Measurements from ENCODE around the gene GRID2IP. TPM values are rescaled to one million over a fixed set of nuclear protein-coding genes. Genes with fewer than 3 reads are reported as not detected.
"Not testable (repeated sequence)": the region's sequence is repeated elsewhere in the genome, so short reads cannot be mapped to it uniquely, and the experiment has no call there.

GRID2IP gene
- total and polyA plus RNA-seq, 2 of the 13 experiments (the other 11 are each of a cell fraction or from before 2014, with no cell fraction given): 0.03 TPM; not detected in 1

GRCh38 chr7:6460303-6460702 lies 91.0 kb downstream of the GRID2IP start (continued):
- TF ChIP-seq ZKSCAN5 (CRISPR knock-in tag; IDR thresholded peaks at IDR 0.05) (no peak), ERF (CRISPR knock-in tag; IDR thresholded peaks at IDR 0.05) (no peak), ZNF180 (CRISPR knock-in tag; IDR thresholded peaks at IDR 0.05; ENCODE audit: borderline replicate concordance, low read depth) (no peak), MNT (IDR thresholded peaks at IDR 0.05) (0 out of 2 replicates have a peak, but pooled peaks have one; percentile 37), POLR2A (IDR thresholded peaks at IDR 0.05; ENCODE audit: insufficient read depth in 1 of 2, low read depth in 2 of 2, low read length in 2 of 2) (peak in 1 of 2 experiments; percentile 48; a peak in 1 of 4 replicates), ZC3H13 (CRISPR knock-in tag; IDR thresholded peaks at IDR 0.05) (no peak; the same call in 1 of the 2 replicates), ZSCAN31 (CRISPR knock-in tag; IDR thresholded peaks at IDR 0.05; ENCODE audit: low read depth) (no peak)

GRCh38 chr7:6458676-6459075 lies 92.6 kb downstream of the GRID2IP start:
- H3K9me3 ChIP-seq (ENCODE audit: low read length); H3K79me2 ChIP-seq (ENCODE audit: insufficient read depth, low read length); ATAC-seq; in situ Hi-C loops (cut with HindIII; ENCODE audit: extremely low pct_ligation_motif_present, low pct_unique_long_range_greater_than_20kb); H2AFZ ChIP-seq (ENCODE audit: low read length); DNase-seq (ENCODE audit: low spot score); CTCF ChIA-PET (ENCODE audit: low intra/inter-chr PET ratio, low total read pairs); H3K4me3 ChIP-seq (replicated peaks in 1 of 3; ENCODE audit: insufficient read depth in 1 of 3, low read depth in 2 of 3, low read length in 3 of 3); intact Hi-C loops (cut with micrococcal nuclease; ENCODE audit: unreplicated experiment); H4K20me1 ChIP-seq (ENCODE audit: insufficient read depth, low read length); H3K27me3 ChIP-seq (ENCODE audit: control insufficient read depth in 1 of 2, insufficient read depth in 2 of 2, low read length in 2 of 2); H3K4me1 ChIP-seq (ENCODE audit: insufficient read depth, low read length); H3K4me2 ChIP-seq (ENCODE audit: low read depth, low read length); POLR2A ChIA-PET; H3K9ac ChIP-seq (ENCODE audit: insufficient read depth, low read depth, low read length); BruUV-seq (replicated peaks); H3K27ac ChIP-seq (ENCODE audit: extremely low read length, insufficient read depth, low read length); FAIRE-seq: not testable (repeated sequence)
- H3K36me3 ChIP-seq (replicated peaks in 1 of 2; ENCODE audit: control insufficient read depth in 1 of 2, insufficient read depth in 2 of 2, low read length in 2 of 2): peaks cover 9 to 20% of the 10 kb centered on the region in 2 experiments; a peak in 4 of 5 replicates
- WGBS (ENCODE audit: low lambda C conversion rate): 85% methylated on average over 3 of the region's 3 CpGs
